HCT116 (cell line): Measurements from ENCODE around the gene PARVA. TPM values are rescaled to one million over a fixed set of nuclear protein-coding genes. Genes with fewer than 3 reads are reported as not detected.

ENCODE experiments used
- ATAC-seq: fragments of 200-7000 bp; cut with Tn5 transposase; 2 replicates; pipeline ENCODE4 v1.9.1; 2020; ENCODE audit warnings: mild to moderate bottlenecking, moderate library complexity
- BruUV-seq: library from RNA; stranded (reverse); fragments of 400-500 nt; replicated peaks from 2 replicates; lab custom pipeline; 2021; lab: Mats Ljungman, UMichigan
- CTCF ChIA-PET: fragments of 300-600 bp; sonication (Branson Sonifier 250); formaldehyde crosslinking; loops from one replicate; lab custom pipeline; 2021; ENCODE audit warnings: antibody characterized with exemption; lab: Charles Lee
- POLR2A ChIA-PET: fragments of 300-600, 350-600 bp; sonication (Branson Sonifier 250); formaldehyde crosslinking; loops from one replicate; lab custom pipeline; 2021; ENCODE audit warnings: antibody characterized with exemption; lab: Charles Lee
- RAD21 ChIA-PET, 2 experiments: fragments of 300-600 bp; sonication (Branson Sonifier 250); formaldehyde crosslinking; loops; one replicate each; lab custom pipeline; 2023; ENCODE audit warnings: low total read pairs in 2 of 2; ENCODE audit not compliant: uncharacterized antibody in 2 of 2, unreplicated experiment in 2 of 2, low non-redundant PET in 1 of 2; lab: Charles Lee
- DNase-seq: peaks from one replicate; pipeline ENCODE4 v3.0.0-alpha.2; 2010; ENCODE audit warnings: low read depth, low spot score
- H2AFZ ChIP-seq: fragments of 200-600 bp; shearing (Covaris generic), sonication (generic); 2 replicates; pipeline ENCODE4 v1.6.1; 2017; ENCODE audit warnings: low read depth, mixed run types, mixed read lengths, antibody characterized with exemption, low read length; ENCODE audit not compliant: poor library complexity, severe bottlenecking
- H3K27ac ChIP-seq: 2 replicates; pipeline ENCODE4 v1.5.1; 2012; ENCODE audit warnings: low read depth, low read length
- H3K27me3 ChIP-seq: fragments of 200-600 bp; sonication (generic); 2 replicates; pipeline ENCODE4 v1.6.1; 2016; ENCODE audit warnings: mixed run types, low read length, mixed read lengths; ENCODE audit not compliant: insufficient read depth
- H3K36me3 ChIP-seq, 2 experiments: fragments of 200-500 bp in 1 of 2; fragments of 200-600 bp in 1 of 2; sonication (Bioruptor generic) in 1 of 2; sonication (generic) in 1 of 2; 2 replicates each; pipeline versions ENCODE4 v1.5.1 to v1.6.1; 2014 to 2016; ENCODE audit warnings: low read length in 2 of 2, inconsistent platforms in 1 of 2, mixed read lengths in 1 of 2, mixed run types in 1 of 2; ENCODE audit not compliant: insufficient read depth in 2 of 2, control insufficient read depth in 1 of 2
- H3K4me1 ChIP-seq, 2 experiments: fragments of 200-600 bp in 1 of 2; sonication (generic) in 1 of 2; 2 replicates each; pipeline versions ENCODE4 v1.5.1 to v1.6.1; 2012 to 2017; ENCODE audit warnings: low read length in 2 of 2, inconsistent platforms in 1 of 2, mild to moderate bottlenecking in 1 of 2, mixed read lengths in 1 of 2, mixed run types in 1 of 2, moderate library complexity in 1 of 2; ENCODE audit not compliant: insufficient read depth in 2 of 2, control insufficient read depth in 1 of 2
- H3K4me2 ChIP-seq: fragments of 200-600 bp; sonication (generic); 2 replicates; pipeline ENCODE4 v1.6.1; 2017; ENCODE audit warnings: mixed run types, low read length, mixed read lengths
- H3K4me3 ChIP-seq, 2 experiments: fragments of 200-600 bp in 1 of 2; sonication (generic) in 1 of 2; replicated peaks in 1 of 2; 2 replicates each; pipeline ENCODE4 v1.5.1; 2011 to 2016; ENCODE audit warnings: low read length in 2 of 2, control low read depth in 1 of 2, low read depth in 1 of 2, mild to moderate bottlenecking in 1 of 2, mixed read lengths in 1 of 2, mixed run types in 1 of 2
- H3K79me2 ChIP-seq: fragments of 200-600 bp; sonication (generic); 2 replicates; pipeline ENCODE4 v1.6.1; 2017; ENCODE audit warnings: mild to moderate bottlenecking, mixed run types, low read length, moderate library complexity, mixed read lengths; ENCODE audit not compliant: insufficient read depth
- H3K9ac ChIP-seq: fragments of 200-600 bp; sonication (generic); 2 replicates; pipeline ENCODE4 v1.6.1; 2016; ENCODE audit warnings: low read length, mixed read lengths
- H3K9me2 ChIP-seq: fragments of 200-600 bp; sonication (generic), shearing (Covaris generic); 2 replicates; pipeline ENCODE4 v1.6.1; 2017; ENCODE audit warnings: mixed run types, mild to moderate bottlenecking, moderate library complexity; ENCODE audit not compliant: insufficient read depth
- H3K9me3 ChIP-seq, 2 experiments: fragments of 200-500 bp in 1 of 2; fragments of 200-600 bp in 1 of 2; sonication (Bioruptor generic) in 1 of 2; sonication (generic) in 1 of 2; 2 replicates each; pipeline ENCODE4 v1.6.1; 2014 to 2017; ENCODE audit warnings: low read length in 2 of 2, mixed read lengths in 2 of 2, inconsistent platforms in 1 of 2, low read depth in 1 of 2, mild to moderate bottlenecking in 1 of 2, mixed run types in 1 of 2, moderate library complexity in 1 of 2; ENCODE audit not compliant: control insufficient read depth in 1 of 2, insufficient read depth in 1 of 2
- H4K20me1 ChIP-seq: fragments of 200-600 bp; sonication (generic), shearing (Covaris generic); 2 replicates; pipeline ENCODE4 v1.6.1; 2017; ENCODE audit warnings: mixed run types, mild to moderate bottlenecking, moderate library complexity; ENCODE audit not compliant: insufficient read depth
- CBX3 ChIP-seq: IDR thresholded peaks from 2 replicates; pipeline ENCODE4 v1.6.1; 2012; ENCODE audit warnings: low read depth
- CEBPB ChIP-seq: IDR thresholded peaks from 2 replicates; pipeline ENCODE4 v1.6.1; 2012; ENCODE audit warnings: low read depth
- EGR1 ChIP-seq: IDR thresholded peaks from 2 replicates; pipeline ENCODE4 v1.6.1; 2012; ENCODE audit warnings: low read depth
- ELF1 ChIP-seq: IDR thresholded peaks from 2 replicates; pipeline ENCODE4 v1.6.1; 2012; ENCODE audit warnings: low read depth, borderline replicate concordance
- EZH2 ChIP-seq: fragments of 200-600 bp; sonication (generic); IDR thresholded peaks from 2 replicates; pipeline ENCODE4 v1.6.1; 2017; ENCODE audit warnings: antibody characterized with exemption, mixed run types
- EZH2phosphoT487 ChIP-seq: fragments of 200-600 bp; IDR thresholded peaks from 2 replicates; pipeline ENCODE4 v1.6.1; 2018; ENCODE audit warnings: antibody characterized with exemption, borderline replicate concordance
- FOSL1 ChIP-seq: IDR thresholded peaks from 2 replicates; pipeline ENCODE4 v1.6.1; 2012; ENCODE audit warnings: low read depth
- JUND ChIP-seq: IDR thresholded peaks from 2 replicates; pipeline ENCODE4 v1.6.1; 2012
- POLR2A ChIP-seq: IDR thresholded peaks from 2 replicates; pipeline ENCODE4 v1.7.0; 2011; ENCODE audit warnings: borderline replicate concordance; ENCODE audit not compliant: insufficient read depth, insufficient read length; ENCODE audit errors: extremely low read depth
- POLR2AphosphoS5 ChIP-seq: IDR thresholded peaks from 2 replicates; pipeline ENCODE4 v1.6.1; 2011; ENCODE audit warnings: mild to moderate bottlenecking, low read depth, low read length, moderate library complexity
- RAD21 ChIP-seq: IDR thresholded peaks from 2 replicates; pipeline ENCODE4 v1.6.1; 2012; ENCODE audit warnings: low read depth, mild to moderate bottlenecking
- SIN3A ChIP-seq: IDR thresholded peaks from 2 replicates; pipeline ENCODE4 v1.6.1; 2012; ENCODE audit warnings: low read depth
- SRF ChIP-seq: IDR thresholded peaks from 2 replicates; pipeline ENCODE4 v1.6.1; 2012; ENCODE audit warnings: low read depth
- TCF7L2 ChIP-seq: IDR thresholded peaks from 2 replicates; pipeline ENCODE4 v1.7.0; 2011; ENCODE audit warnings: borderline replicate concordance, inconsistent platforms; ENCODE audit not compliant: insufficient read depth, insufficient read length; ENCODE audit errors: extremely low read depth
- YY1 ChIP-seq: IDR thresholded peaks from 2 replicates; pipeline ENCODE4 v1.6.1; 2011; ENCODE audit warnings: low read length, low read depth, moderate library complexity, mild to moderate bottlenecking; ENCODE audit not compliant: insufficient replicate concordance; ENCODE audit errors: extremely low read depth
- ZFX ChIP-seq: fragments of 450-650 bp; IDR thresholded peaks from 2 replicates; pipeline ENCODE4 v1.6.1; 2017
- ZNF274 ChIP-seq: fragments of 200-500 bp; sonication (Bioruptor generic); IDR thresholded peaks from 2 replicates; pipeline ENCODE4 v1.6.1; 2014; ENCODE audit warnings: mild to moderate bottlenecking, low read depth, low read length, inconsistent platforms
- intact Hi-C: fragments of 100-400 bp; cut with micrococcal nuclease; formaldehyde crosslinking; loops from 2 replicates; pipeline ENCODE4 v1.10.0; 2022
- total RNA-seq: library from RNA; stranded (reverse); gene quantifications from one replicate; pipeline ENCODE4 v1.2.1, GENCODE V29; 2021; ENCODE audit not compliant: unreplicated experiment
- TF ChIP-seq, protein P1 (sequence below): IDR thresholded peaks from 2 replicates; pipeline ENCODE4 v1.6.1; 2012; ENCODE audit warnings: low read depth
- TF ChIP-seq, protein P2 (sequence below): IDR thresholded peaks from 2 replicates; pipeline ENCODE4 v1.6.1; 2011; ENCODE audit warnings: mild to moderate bottlenecking, low read length, moderate library complexity; ENCODE audit not compliant: insufficient replicate concordance; ENCODE audit errors: extremely low read depth
- TF ChIP-seq, protein P3 (sequence below): IDR thresholded peaks from 2 replicates; pipeline ENCODE4 v1.6.1; 2012

The PARVA gene
- total RNA-seq, 1 experiment from 2014 or later = 18.4 TPM

- DNase-seq = no peak
- ChIA-PET POLR2A (no interaction called here), RAD21 (no interaction called here), CTCF (no interaction called here)
- Histone ChIP-seq H3K4me3 (no peak overlapping the region), H3K27ac (no peak overlapping the region), H3K4me1 (peaks cover 5 to 24% of the 10 kb centered on the region in 2 experiments; a peak in 3 of 4 replicates), H4K20me1 (no peaks in the 10 kb centered on the region), H3K4me2 (no peak overlapping the region), H3K9ac (no peak overlapping the region), H3K36me3 (no peaks in the 10 kb centered on the region), H3K9me3 (no peaks in the 10 kb centered on the region), H3K9me2 (no peaks in the 10 kb centered on the region), H2AFZ (no peak overlapping the region), H3K79me2 (no peaks in the 10 kb centered on the region; the same call in 1 of the 2 replicates), H3K27me3 (no peaks in the 10 kb centered on the region)
- no peak for ATAC-seq
- BruUV-seq = no TSS peak
- TF ChIP-seq CEBPB (no peak), FOSL1 (no peak), SIN3A (no peak), ELF1 (no peak), YY1 (no peak), EZH2phosphoT487 (no peak), RAD21 (no peak), ZNF274 (no peak), TCF7L2 (no peak), SRF (no peak), ZFX (no peak), POLR2AphosphoS5 (no peak), CBX3 (no peak), EZH2 (no peak), JUND (no peak), POLR2A (no peak), EGR1 (no peak)
- TF ChIP-seq, protein P1, sequence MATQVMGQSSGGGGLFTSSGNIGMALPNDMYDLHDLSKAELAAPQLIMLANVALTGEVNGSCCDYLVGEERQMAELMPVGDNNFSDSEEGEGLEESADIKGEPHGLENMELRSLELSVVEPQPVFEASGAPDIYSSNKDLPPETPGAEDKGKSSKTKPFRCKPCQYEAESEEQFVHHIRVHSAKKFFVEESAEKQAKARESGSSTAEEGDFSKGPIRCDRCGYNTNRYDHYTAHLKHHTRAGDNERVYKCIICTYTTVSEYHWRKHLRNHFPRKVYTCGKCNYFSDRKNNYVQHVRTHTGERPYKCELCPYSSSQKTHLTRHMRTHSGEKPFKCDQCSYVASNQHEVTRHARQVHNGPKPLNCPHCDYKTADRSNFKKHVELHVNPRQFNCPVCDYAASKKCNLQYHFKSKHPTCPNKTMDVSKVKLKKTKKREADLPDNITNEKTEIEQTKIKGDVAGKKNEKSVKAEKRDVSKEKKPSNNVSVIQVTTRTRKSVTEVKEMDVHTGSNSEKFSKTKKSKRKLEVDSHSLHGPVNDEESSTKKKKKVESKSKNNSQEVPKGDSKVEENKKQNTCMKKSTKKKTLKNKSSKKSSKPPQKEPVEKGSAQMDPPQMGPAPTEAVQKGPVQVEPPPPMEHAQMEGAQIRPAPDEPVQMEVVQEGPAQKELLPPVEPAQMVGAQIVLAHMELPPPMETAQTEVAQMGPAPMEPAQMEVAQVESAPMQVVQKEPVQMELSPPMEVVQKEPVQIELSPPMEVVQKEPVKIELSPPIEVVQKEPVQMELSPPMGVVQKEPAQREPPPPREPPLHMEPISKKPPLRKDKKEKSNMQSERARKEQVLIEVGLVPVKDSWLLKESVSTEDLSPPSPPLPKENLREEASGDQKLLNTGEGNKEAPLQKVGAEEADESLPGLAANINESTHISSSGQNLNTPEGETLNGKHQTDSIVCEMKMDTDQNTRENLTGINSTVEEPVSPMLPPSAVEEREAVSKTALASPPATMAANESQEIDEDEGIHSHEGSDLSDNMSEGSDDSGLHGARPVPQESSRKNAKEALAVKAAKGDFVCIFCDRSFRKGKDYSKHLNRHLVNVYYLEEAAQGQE = no peak
- TF ChIP-seq, protein P2, sequence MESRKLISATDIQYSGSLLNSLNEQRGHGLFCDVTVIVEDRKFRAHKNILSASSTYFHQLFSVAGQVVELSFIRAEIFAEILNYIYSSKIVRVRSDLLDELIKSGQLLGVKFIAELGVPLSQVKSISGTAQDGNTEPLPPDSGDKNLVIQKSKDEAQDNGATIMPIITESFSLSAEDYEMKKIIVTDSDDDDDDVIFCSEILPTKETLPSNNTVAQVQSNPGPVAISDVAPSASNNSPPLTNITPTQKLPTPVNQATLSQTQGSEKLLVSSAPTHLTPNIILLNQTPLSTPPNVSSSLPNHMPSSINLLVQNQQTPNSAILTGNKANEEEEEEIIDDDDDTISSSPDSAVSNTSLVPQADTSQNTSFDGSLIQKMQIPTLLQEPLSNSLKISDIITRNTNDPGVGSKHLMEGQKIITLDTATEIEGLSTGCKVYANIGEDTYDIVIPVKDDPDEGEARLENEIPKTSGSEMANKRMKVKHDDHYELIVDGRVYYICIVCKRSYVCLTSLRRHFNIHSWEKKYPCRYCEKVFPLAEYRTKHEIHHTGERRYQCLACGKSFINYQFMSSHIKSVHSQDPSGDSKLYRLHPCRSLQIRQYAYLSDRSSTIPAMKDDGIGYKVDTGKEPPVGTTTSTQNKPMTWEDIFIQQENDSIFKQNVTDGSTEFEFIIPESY = no peak
- TF ChIP-seq, protein P3, sequence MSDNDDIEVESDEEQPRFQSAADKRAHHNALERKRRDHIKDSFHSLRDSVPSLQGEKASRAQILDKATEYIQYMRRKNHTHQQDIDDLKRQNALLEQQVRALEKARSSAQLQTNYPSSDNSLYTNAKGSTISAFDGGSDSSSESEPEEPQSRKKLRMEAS = no peak
- intact Hi-C loops = loop anchor here (5.0 kb wide), 2 partner anchors 258 to 278 kb away; partner anchors contain the start of gene TEAD1
These were observed 37.2 kb downstream of the PARVA start for GRCh38 chr11:12414611-12415010.
